PC-3 (cell line): ENCODE measurements around the gene TWSG1. TPM values are rescaled to one million over a fixed set of nuclear protein-coding genes. Genes with fewer than 3 reads are reported as not detected.
A peak's percentile ranks its signal among the peaks of the same experiment; 100 is the strongest.

Experiments used
- ATAC-seq: fragments of 200-7000 bp; cut with Tn5 transposase; 2 replicates; pipeline ENCODE4 v1.9.1; 2020; ENCODE audit warnings: mild to moderate bottlenecking, moderate library complexity
- BruUV-seq: library from RNA; stranded (reverse); fragments of 400-500 nt; replicated peaks from 2 replicates; lab custom pipeline; 2021; lab: Mats Ljungman, UMichigan
- CTCF ChIA-PET: fragments of 300-600 bp; sonication (Branson Sonifier 250); formaldehyde crosslinking; loops from one replicate; lab custom pipeline; 2022; ENCODE audit warnings: antibody characterized with exemption; lab: Charles Lee
- POLR2A ChIA-PET: fragments of 300-600 bp; sonication (Branson Sonifier 250); formaldehyde crosslinking; loops from one replicate; lab custom pipeline; 2022; ENCODE audit warnings: antibody characterized with exemption; ENCODE audit not compliant: unreplicated experiment; lab: Charles Lee
- DNase-seq: peaks from one replicate; pipeline ENCODE4 v3.0.0-alpha.2; 2015
- H2AFZ ChIP-seq: fragments of 300-600 bp; sonication (generic); 2 replicates; pipeline ENCODE4 v1.6.0; 2016; ENCODE audit warnings: antibody characterized with exemption, low read length
- H3F3A ChIP-seq: fragments of 300-600 bp; sonication (generic); one replicate; pipeline ENCODE4 v1.6.0; 2017; ENCODE audit warnings: antibody characterized with exemption, low read length, control low read depth, mild to moderate bottlenecking; ENCODE audit not compliant: unreplicated experiment
- H3K27ac ChIP-seq: fragments of 300-600 bp; sonication (generic); 2 replicates; pipeline ENCODE4 v1.5.1; 2016; ENCODE audit warnings: mild to moderate bottlenecking, low read length
- H3K27me3 ChIP-seq: fragments of 300-600 bp; sonication (generic); 2 replicates; pipeline ENCODE4 v1.6.1; 2016; ENCODE audit warnings: low read length, mixed read lengths
- H3K36me3 ChIP-seq: fragments of 300-600 bp; sonication (generic); 2 replicates; pipeline ENCODE4 v1.6.1; 2016; ENCODE audit warnings: low read depth, mixed run types, low read length, mixed read lengths
- H3K4me1 ChIP-seq: fragments of 300-600 bp; sonication (generic); 2 replicates; pipeline ENCODE4 v1.5.1; 2016; ENCODE audit warnings: low read length; ENCODE audit not compliant: insufficient read depth
- H3K4me2 ChIP-seq: fragments of 300-600 bp; sonication (generic); 2 replicates; pipeline ENCODE4 v1.6.0; 2016; ENCODE audit warnings: low read length
- H3K4me3 ChIP-seq: fragments of 300-600 bp; sonication (generic); 2 replicates; pipeline ENCODE4 v1.5.1; 2016; ENCODE audit warnings: mild to moderate bottlenecking, low read length, mixed read lengths
- H3K79me2 ChIP-seq: fragments of 300-600 bp; sonication (generic); 2 replicates; pipeline ENCODE4 v1.6.1; 2017; ENCODE audit warnings: low read length, mixed read lengths
- H3K9ac ChIP-seq: fragments of 300-600 bp; sonication (generic); 2 replicates; pipeline ENCODE4 v1.6.0; 2016; ENCODE audit warnings: mild to moderate bottlenecking, low read length
- H3K9me2 ChIP-seq: fragments of 300-600 bp; sonication (generic); replicated peaks from 2 replicates; pipeline ENCODE4 v1.6.1; 2016; ENCODE audit warnings: mixed run types, low read length, mixed read lengths
- H3K9me3 ChIP-seq: fragments of 300-600 bp; sonication (generic); 2 replicates; pipeline ENCODE4 v1.6.1; 2016; ENCODE audit warnings: low read length, mixed read lengths
- H4K20me1 ChIP-seq: fragments of 300-600 bp; sonication (generic); 2 replicates; pipeline ENCODE4 v1.6.1; 2016; ENCODE audit warnings: low read length, mixed read lengths
- CTCF ChIP-seq: fragments of 300-600 bp; sonication (generic); conservative IDR thresholded peaks from 2 replicates; pipeline ENCODE4 v1.5.1; 2017; ENCODE audit warnings: antibody characterized with exemption, low read depth, mild to moderate bottlenecking, low read length
- EZH2 ChIP-seq: fragments of 300-600 bp; sonication (generic); IDR thresholded peaks from one replicate; pipeline ENCODE4 v1.6.1; 2017; ENCODE audit warnings: antibody characterized with exemption, mild to moderate bottlenecking, low read length; ENCODE audit not compliant: unreplicated experiment
- EZH2phosphoT487 ChIP-seq: fragments of 300-600 bp; sonication (generic); IDR thresholded peaks from 2 replicates; pipeline ENCODE4 v1.6.1; 2018; ENCODE audit warnings: mild to moderate bottlenecking, antibody characterized with exemption, low read length, borderline replicate concordance
- intact Hi-C: fragments of 100-400 bp; cut with micrococcal nuclease; formaldehyde crosslinking; loops from 2 replicates; pipeline ENCODE4 v1.9.0; 2023
- total RNA-seq: library from RNA; depleted of rRNA; stranded (reverse); fragments of >200 nt; gene quantifications from 2 replicates; pipeline ENCODE4 v1.2.3, GENCODE V29; 2014

TWSG1 gene
- total RNA-seq, 1 experiment from 2014 or later = 32.8 TPM

GRCh38 chr18:9421096-9421900, 86.7 kb downstream of the TWSG1 start:
- CTCF ChIA-PET = no interaction called here
- TF ChIP-seq EZH2 (no peak), CTCF (no peak), EZH2phosphoT487 (no peak)
- intact Hi-C loops = loop anchor here (10.0 kb wide), 1 partner anchor 86 kb away; the partner anchor contains the start of gene TWSG1

GRCh38 chr18:9421901-9422327, 87.3 kb downstream of the TWSG1 start:
- Histone ChIP-seq H2AFZ (no peak overlapping the region), H3K27ac (peak overlapping the region; percentile 81), H3K27me3 (no peaks in the 10 kb centered on the region), H3K4me1 (peaks cover 16% of the 10 kb centered on the region), H3K9ac (no peak overlapping the region), H3K4me3 (no peak overlapping the region), H3K9me3 (peaks cover 10% of the 10 kb centered on the region; the same call in 1 of the 2 replicates), H3K79me2 (no peaks in the 10 kb centered on the region), H3K4me2 (no peak overlapping the region), H4K20me1 (no peaks in the 10 kb centered on the region), H3K36me3 (no peaks in the 10 kb centered on the region), H3K9me2 (no peaks in the 10 kb centered on the region), H3F3A (peaks cover 6% of the 10 kb centered on the region)
- no peak for TF ChIP-seq EZH2
- TF ChIP-seq CTCF = no peak
- TF ChIP-seq EZH2phosphoT487 = no peak
- intact Hi-C loops = loop anchor here (2.0 to 10.0 kb wide), 2 partner anchors 53 to 87 kb away; partner anchors contain the start of genes RALBP1 and TWSG1
- DNase-seq (no peak), ATAC-seq (no peak)
- ChIA-PET POLR2A (interaction anchor here (0.6 kb wide), 1 partner anchor 241 kb away, joined by 4 read pairs; no protein-coding TSS in a partner anchor), CTCF (no interaction called here)
- BruUV-seq = no TSS peak

More at GRCh38 chr18:9421096-9421900, 86.7 kb downstream of the TWSG1 start:
- Histone ChIP-seq H3K27me3 (no peaks in the 10 kb centered on the region), H3K4me1 (peaks cover 16% of the 10 kb centered on the region), H3K4me3 (no peak overlapping the region), H3F3A (peaks cover 6% of the 10 kb centered on the region), H3K79me2 (no peaks in the 10 kb centered on the region), H3K9ac (no peak overlapping the region), H3K4me2 (no peak overlapping the region), H3K9me3 (peaks cover 10% of the 10 kb centered on the region; the same call in 1 of the 2 replicates), H3K36me3 (no peaks in the 10 kb centered on the region), H2AFZ (no peak overlapping the region), H4K20me1 (no peaks in the 10 kb centered on the region), H3K27ac (no peak overlapping the region), H3K9me2 (no peaks in the 10 kb centered on the region)
- DNase-seq (no peak), ATAC-seq (no peak)
- BruUV-seq = no TSS peak
- POLR2A ChIA-PET = interaction anchor here (0.6 kb wide), 1 partner anchor 242 kb away, joined by 4 read pairs; no protein-coding TSS in a partner anchor
